Transverse colon (tissue), 4 donors: Measurements from ENCODE around the gene LRFN5.

ENCODE experiments used
- CTCF ChIP-seq, 5 experiments: fragments of 200-600 bp in 3 of 5; fragments of 450-650 bp in 2 of 5; sonication (generic) in 3 of 5; IDR thresholded peaks; 1 replicate in 2 of 5; 2 replicates in 3 of 5; pipeline ENCODE4 v1.5.1; 2016 to 2017; ENCODE audit warnings: antibody characterized with exemption in 5 of 5, inconsistent platforms in 3 of 5, mild to moderate bottlenecking in 2 of 5, moderate library complexity in 1 of 5
- EP300 ChIP-seq: sonication (generic); formaldehyde crosslinking; IDR thresholded peaks from one replicate; pipeline ENCODE4 v1.6.1; 2017; ENCODE audit warnings: antibody characterized with exemption, low read depth
- POLR2A ChIP-seq: fragments of 450-650 bp; IDR thresholded peaks from one replicate; pipeline ENCODE4 v1.6.1; 2016; ENCODE audit warnings: antibody characterized with exemption, mild to moderate bottlenecking, moderate library complexity
- POLR2AphosphoS5 ChIP-seq, 3 donors: sonication (generic); formaldehyde crosslinking; IDR thresholded peaks; one replicate each; pipeline ENCODE4 v1.6.1; 2016; ENCODE audit warnings: antibody characterized with exemption in 3 of 3

GRCh38 chr14:41644606-41645005, 37.9 kb downstream of the LRFN5 start:
- TF ChIP-seq CTCF (IDR thresholded peaks at IDR 0.05) (no peak), POLR2A (no peak), POLR2AphosphoS5 (IDR thresholded peaks at IDR 0.05) (no peak), EP300 (no peak)
